Body of pancreas (tissue), 4 donors: Measurements from ENCODE around the gene SERPINB2.

ENCODE experiments used
- POLR2A ChIP-seq, 3 donors: fragments of 450-650 bp; IDR thresholded peaks; one replicate each; pipeline ENCODE4 v1.6.1; 2016; ENCODE audit warnings: antibody characterized with exemption in 3 of 3, mild to moderate bottlenecking in 2 of 3
- TF ChIP-seq, protein P1 (sequence below), 7 experiments: fragments of 450-650 bp in 4 of 7; fragments of 200-600 bp in 3 of 7; sonication (generic) in 3 of 7; IDR thresholded peaks; one replicate each; pipeline ENCODE4 v1.5.1; 2016 to 2019; ENCODE audit warnings: antibody characterized with exemption in 7 of 7

DNA sequence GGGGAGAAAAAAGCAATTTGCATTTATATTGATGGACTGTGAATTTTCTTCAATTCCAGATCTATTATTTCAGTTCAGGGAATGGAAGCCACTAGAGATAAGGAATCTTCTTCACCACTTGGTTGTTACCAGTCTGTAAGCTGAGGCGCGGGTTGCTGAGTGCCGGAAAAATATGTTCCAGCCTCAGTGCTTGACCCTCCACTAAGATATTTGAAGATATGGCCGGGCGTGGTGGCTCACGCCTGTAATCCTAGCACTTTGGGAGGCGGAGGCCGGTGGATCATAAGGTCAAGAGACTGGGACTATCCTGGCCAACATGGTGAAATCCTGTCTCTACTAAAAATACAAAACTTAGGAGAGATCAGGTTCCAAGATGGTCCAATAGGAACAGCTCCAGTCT, 52.5 kb downstream of the SERPINB2 start:
- TF ChIP-seq, protein P1, sequence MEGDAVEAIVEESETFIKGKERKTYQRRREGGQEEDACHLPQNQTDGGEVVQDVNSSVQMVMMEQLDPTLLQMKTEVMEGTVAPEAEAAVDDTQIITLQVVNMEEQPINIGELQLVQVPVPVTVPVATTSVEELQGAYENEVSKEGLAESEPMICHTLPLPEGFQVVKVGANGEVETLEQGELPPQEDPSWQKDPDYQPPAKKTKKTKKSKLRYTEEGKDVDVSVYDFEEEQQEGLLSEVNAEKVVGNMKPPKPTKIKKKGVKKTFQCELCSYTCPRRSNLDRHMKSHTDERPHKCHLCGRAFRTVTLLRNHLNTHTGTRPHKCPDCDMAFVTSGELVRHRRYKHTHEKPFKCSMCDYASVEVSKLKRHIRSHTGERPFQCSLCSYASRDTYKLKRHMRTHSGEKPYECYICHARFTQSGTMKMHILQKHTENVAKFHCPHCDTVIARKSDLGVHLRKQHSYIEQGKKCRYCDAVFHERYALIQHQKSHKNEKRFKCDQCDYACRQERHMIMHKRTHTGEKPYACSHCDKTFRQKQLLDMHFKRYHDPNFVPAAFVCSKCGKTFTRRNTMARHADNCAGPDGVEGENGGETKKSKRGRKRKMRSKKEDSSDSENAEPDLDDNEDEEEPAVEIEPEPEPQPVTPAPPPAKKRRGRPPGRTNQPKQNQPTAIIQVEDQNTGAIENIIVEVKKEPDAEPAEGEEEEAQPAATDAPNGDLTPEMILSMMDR (IDR thresholded peaks at IDR 0.05), result no peak
- no peak for TF ChIP-seq POLR2A (IDR thresholded peaks at IDR 0.05)
